HFF-Myc (cell line): ENCODE data around the gene TRMT44.

Source experiments
- DNase-seq: peaks from one replicate; pipeline ENCODE4 v3.0.0-alpha.2; 2011; ENCODE audit warnings: low read depth; ENCODE audit errors: extremely low read depth
- H3K4me3 ChIP-seq: replicated peaks from 2 replicates; pipeline ENCODE4 v1.5.1; 2011; ENCODE audit warnings: low read depth, mild to moderate bottlenecking, control low read depth, low read length
- TF ChIP-seq, protein P1 (sequence below): IDR thresholded peaks from 2 replicates; pipeline ENCODE4 v1.5.1; 2012; ENCODE audit warnings: mild to moderate bottlenecking, low read depth, low read length, control low read depth; ENCODE audit errors: missing control alignments

TRMT44 gene

DNA sequence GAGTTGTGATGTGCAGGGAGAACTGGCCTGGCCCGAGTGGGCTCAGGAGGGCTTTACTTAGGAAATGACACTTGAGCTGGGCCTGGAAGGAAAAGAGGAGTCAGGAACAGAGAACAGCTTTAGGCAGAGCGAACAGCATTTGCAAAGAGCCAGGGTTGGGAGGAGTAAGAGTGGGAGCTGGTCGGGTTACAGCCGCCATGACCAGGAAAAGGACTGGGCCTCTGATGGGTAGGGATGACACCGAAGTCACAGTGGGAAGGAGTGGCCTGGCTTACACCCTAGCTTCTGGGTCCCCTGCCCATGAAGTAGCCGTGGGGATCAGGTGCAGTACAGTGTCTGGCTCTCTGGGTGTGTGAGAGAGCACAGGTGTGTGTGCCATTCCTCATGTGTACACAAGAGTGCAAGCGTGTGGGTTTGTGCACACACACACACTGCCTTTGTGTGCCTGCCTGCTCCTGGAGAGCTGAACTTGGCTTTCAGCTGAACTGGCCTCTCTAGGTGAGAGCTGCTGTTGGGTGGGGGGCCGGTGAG lies 31.6 kb downstream of the TRMT44 start:
- no peak overlapping the region for H3K4me3 ChIP-seq
- TF ChIP-seq, protein P1, sequence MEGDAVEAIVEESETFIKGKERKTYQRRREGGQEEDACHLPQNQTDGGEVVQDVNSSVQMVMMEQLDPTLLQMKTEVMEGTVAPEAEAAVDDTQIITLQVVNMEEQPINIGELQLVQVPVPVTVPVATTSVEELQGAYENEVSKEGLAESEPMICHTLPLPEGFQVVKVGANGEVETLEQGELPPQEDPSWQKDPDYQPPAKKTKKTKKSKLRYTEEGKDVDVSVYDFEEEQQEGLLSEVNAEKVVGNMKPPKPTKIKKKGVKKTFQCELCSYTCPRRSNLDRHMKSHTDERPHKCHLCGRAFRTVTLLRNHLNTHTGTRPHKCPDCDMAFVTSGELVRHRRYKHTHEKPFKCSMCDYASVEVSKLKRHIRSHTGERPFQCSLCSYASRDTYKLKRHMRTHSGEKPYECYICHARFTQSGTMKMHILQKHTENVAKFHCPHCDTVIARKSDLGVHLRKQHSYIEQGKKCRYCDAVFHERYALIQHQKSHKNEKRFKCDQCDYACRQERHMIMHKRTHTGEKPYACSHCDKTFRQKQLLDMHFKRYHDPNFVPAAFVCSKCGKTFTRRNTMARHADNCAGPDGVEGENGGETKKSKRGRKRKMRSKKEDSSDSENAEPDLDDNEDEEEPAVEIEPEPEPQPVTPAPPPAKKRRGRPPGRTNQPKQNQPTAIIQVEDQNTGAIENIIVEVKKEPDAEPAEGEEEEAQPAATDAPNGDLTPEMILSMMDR = no peak
- DNase-seq = no peak

DNA sequence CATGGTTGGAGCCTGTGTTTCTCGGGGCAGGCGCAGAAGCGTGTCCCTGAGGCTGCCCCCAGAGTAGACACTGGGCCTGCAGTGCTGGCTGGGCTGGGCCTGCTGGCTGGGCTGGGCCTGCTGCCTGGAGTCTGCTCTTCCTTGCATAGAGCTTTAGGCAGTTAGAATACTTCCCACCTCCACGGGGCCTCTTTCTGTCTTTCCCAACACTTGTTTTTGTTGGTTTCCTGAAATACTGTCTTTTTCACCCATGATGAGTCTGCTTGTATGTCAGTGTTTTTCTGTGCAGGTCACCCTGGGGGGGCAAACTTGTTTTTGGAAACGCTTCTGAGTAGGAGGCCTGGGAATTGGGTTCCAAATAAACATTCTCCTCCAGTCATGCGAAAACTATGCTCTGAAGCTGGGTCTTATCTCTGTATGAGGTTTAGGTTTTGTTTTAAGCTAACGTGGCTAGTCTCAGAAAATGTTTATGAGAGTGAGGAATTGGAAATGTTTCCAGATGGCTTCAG lies 32.2 kb downstream of the TRMT44 start:
- no peak overlapping the region for H3K4me3 ChIP-seq
- TF ChIP-seq, protein P1 = no peak
- peak; percentile 56 for DNase-seq

DNA sequence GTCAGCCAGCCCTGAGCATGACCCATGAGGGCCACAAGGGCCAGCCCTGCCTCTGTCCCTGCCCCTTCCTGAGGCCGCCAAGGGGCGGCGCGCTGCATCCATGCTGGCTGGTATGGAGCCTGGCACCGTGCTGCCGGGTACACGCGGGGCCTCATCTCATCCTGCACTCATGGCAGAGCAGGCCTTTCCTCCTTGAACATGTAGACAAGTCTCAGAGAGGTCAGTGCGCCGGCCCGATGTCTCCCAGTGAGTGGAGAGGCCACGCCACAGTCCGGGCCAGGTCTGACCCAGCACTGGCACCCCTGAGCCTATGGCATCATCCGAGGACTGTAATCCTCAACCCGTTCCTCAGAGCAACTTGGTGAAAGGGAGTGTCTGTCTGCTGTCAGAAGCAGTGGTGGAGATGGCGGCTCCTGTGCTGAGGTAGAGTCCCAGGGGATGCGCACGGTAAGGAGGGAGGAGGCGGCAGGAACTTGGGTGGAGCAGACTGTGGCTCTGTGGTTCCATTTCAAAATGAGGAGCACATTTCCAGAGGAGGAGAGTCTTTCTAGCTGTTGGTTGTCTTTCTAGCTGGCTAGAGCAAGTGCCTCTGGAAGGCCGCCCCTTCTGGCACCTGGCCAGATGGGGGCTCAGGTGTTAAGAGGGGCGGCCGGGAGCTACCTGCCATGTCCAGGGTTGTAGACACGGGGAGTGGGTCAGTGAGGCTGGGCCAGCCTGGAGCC lies 32.8 kb downstream of the TRMT44 start:
- TF ChIP-seq, protein P1 = no peak
- no peak for DNase-seq
- H3K4me3 ChIP-seq = no peak overlapping the region

DNA sequence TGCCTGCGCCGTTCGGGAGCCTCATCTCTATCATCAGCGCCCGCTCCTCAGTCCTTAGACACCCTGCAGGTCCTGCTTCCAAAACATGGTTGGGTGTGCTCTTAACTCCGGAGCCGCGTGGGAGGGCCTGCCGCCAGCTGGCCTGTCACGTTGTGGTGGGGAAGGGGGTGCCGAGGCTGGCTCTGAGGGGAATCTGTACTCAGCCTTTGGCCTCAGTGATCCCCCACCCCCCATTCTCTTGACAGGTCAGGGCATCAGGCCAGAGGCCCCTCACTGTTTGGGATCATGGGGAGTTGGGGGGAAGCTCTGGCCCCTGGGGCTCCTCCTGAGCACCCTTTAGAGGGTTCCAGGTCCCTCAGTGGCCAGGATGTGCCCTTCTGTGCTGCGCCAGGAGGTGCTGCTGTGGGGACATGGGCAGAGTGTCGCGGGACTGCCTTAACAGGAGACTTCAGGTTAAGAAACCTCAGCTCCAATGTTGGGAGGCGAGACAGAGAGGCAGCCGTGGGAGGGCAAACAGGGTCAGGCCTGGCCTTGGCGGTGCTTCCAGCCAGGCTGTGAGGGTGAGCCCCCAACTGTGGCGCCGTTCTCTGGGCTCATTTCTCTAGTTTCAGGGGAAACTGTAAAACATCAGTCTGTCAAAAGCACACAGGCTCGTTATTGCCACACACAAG lies 33.5 kb downstream of the TRMT44 start:
- TF ChIP-seq, protein P1 = no peak
- no peak for DNase-seq
- no peak overlapping the region for H3K4me3 ChIP-seq

DNA sequence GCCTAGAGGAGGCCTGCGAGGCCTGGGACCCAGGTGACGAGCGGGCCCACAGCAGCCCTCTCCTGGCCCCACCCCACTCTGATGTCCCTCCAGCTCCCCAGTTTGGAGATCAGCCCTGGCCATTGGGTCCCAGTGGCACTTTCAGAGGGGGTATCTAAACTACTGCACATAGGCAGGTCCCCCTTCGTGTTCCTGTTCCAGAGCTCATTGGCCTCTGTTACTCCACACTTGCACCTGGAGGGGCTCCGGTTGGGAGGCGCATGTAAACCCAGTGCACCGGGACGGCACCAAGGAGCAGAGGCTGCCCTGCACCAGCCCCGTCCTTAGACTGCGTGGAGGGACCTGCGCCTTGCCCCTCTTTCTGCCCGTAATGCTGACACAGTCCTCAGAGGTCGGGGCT lies 34.3 kb downstream of the TRMT44 start:
- TF ChIP-seq, protein P1 = no peak
- no peak for DNase-seq
- no peak overlapping the region for H3K4me3 ChIP-seq

DNA sequence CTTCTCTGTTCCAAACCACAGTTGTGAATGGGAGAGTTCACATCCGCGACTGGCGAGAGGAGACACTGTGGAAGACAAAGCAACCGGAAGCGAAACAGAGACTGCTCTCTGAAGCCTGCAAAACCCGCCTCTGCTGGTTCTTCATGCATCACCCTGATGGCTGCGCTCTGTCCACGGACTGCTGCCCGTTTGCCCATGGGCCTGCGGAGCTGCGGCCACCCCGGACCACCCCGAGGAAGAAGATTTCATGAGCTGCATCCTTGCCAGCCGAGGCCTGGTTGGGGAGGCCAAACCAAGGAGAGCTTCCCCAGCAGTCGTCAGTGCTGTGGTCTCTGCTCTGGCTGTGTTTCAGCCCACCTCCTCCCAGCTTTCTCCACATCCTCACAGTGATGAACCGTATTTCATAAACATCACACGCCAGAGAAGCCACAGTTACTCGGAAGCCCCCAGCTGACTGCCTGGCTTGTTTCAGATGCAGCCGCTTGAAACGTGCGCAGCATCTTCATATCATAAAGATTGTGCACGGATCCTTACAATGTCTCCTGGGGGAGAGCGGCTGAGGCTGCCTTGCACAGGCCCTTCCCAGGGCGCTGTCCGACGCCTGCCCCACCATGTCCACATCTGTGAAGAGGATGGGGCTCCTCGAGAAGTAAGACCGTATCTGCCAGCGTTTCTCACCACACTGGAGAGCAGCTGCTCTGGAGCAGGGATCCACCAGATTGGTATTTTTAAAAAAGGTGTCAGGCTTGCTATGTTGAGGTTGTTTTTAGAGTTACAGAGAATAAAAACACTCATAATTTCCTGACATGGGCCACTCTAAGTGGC lies 35.4 kb downstream of the TRMT44 start:
- no peak overlapping the region for H3K4me3 ChIP-seq
- TF ChIP-seq, protein P1 = no peak
- no peak for DNase-seq
